SK-N-SH (cell line): Measurements from ENCODE around the gene LRTM2. TPM values are rescaled to one million over a fixed set of nuclear protein-coding genes. Genes with fewer than 3 reads are reported as not detected.

Experiments used
- CTCF ChIA-PET: fragments of 300-600, 350-600 bp; formaldehyde crosslinking; extraction: SDS; loops from one replicate; lab custom pipeline; 2021; lab: Yijun Ruan, JAX
- POLR2A ChIA-PET: fragments of 350-600 bp; sonication (Branson Sonifier 250); formaldehyde crosslinking; extraction: SDS; loops from one replicate; lab custom pipeline; 2020; ENCODE audit warnings: antibody characterized with exemption, inconsistent platforms; lab: Yijun Ruan, JAX
- DNase-seq: peaks from one replicate; pipeline ENCODE4 v3.0.0; 2012
- H2AFZ ChIP-seq: fragments of 200-600 bp; sonication (generic); 2 replicates; pipeline ENCODE4 v1.8.1; 2016; ENCODE audit warnings: antibody characterized with exemption, mild to moderate bottlenecking, low read depth
- H3F3A ChIP-seq: fragments of 200-600 bp; sonication (generic); replicated peaks from 2 replicates; pipeline ENCODE3; 2016; ENCODE audit warnings: antibody characterized with exemption, mild to moderate bottlenecking; ENCODE audit not compliant: insufficient read depth
- H3K27ac ChIP-seq, 2 experiments: fragments of 200-500 bp in 1 of 2; fragments of 200-600 bp in 1 of 2; sonication (Bioruptor generic) in 1 of 2; sonication (generic), shearing (Covaris generic) in 1 of 2; 2 replicates each; pipeline versions ENCODE4 v1.5.1 to v1.6.1; 2014 to 2016; ENCODE audit warnings: low read depth in 2 of 2, inconsistent platforms in 1 of 2, low read length in 1 of 2, mild to moderate bottlenecking in 1 of 2, mixed read lengths in 1 of 2
- H3K27me3 ChIP-seq: fragments of 200-600 bp; sonication (generic), shearing (Covaris generic); 2 replicates; pipeline ENCODE4 v1.6.1; 2016; ENCODE audit warnings: mixed run types; ENCODE audit not compliant: insufficient read depth
- H3K36me3 ChIP-seq, 2 experiments: fragments of 200-500 bp in 1 of 2; fragments of 200-600 bp in 1 of 2; sonication (Bioruptor generic) in 1 of 2; sonication (generic) in 1 of 2; replicated peaks in 1 of 2; 2 replicates each; pipeline versions ENCODE3 to v1.5.1; 2014 to 2016; ENCODE audit warnings: low read length in 1 of 2, mild to moderate bottlenecking in 1 of 2; ENCODE audit not compliant: insufficient read depth in 2 of 2, control insufficient read depth in 1 of 2
- H3K4me1 ChIP-seq, 2 experiments: fragments of 200-500 bp in 1 of 2; fragments of 200-600 bp in 1 of 2; sonication (Bioruptor generic) in 1 of 2; sonication (generic), shearing (Covaris generic) in 1 of 2; 2 replicates each; pipeline versions ENCODE4 v1.5.1 to v1.6.1; 2014 to 2016; ENCODE audit warnings: low read depth in 1 of 2, low read length in 1 of 2, mixed run types in 1 of 2; ENCODE audit not compliant: insufficient read depth in 2 of 2, control insufficient read depth in 1 of 2
- H3K4me2 ChIP-seq: fragments of 200-600 bp; sonication (generic), shearing (Covaris generic); 2 replicates; pipeline ENCODE4 v1.6.1; 2017; ENCODE audit warnings: mixed run types
- H3K4me3 ChIP-seq, 2 experiments: fragments of 200-500 bp in 1 of 2; fragments of 200-600 bp in 1 of 2; sonication (Bioruptor generic) in 1 of 2; sonication (generic), shearing (Covaris generic) in 1 of 2; 2 replicates each; pipeline versions ENCODE4 v1.5.1 to v1.8.1; 2014 to 2016; ENCODE audit warnings: low read depth in 2 of 2, inconsistent platforms in 1 of 2, low read length in 1 of 2, mild to moderate bottlenecking in 1 of 2, mixed read lengths in 1 of 2, moderate library complexity in 1 of 2
- H3K79me2 ChIP-seq: fragments of 200-600 bp; sonication (generic); 2 replicates; pipeline ENCODE4 v1.8.1; 2017; ENCODE audit warnings: mild to moderate bottlenecking; ENCODE audit not compliant: insufficient read depth
- H3K9ac ChIP-seq: fragments of 200-600 bp; sonication (generic); 2 replicates; pipeline ENCODE4 v1.6.1; 2017; ENCODE audit warnings: mixed run types
- H3K9me2 ChIP-seq: fragments of 200-600 bp; sonication (generic); 2 replicates; pipeline ENCODE4 v1.6.1; 2017; ENCODE audit warnings: mixed run types
- H3K9me3 ChIP-seq: fragments of 200-600 bp; sonication (generic); 2 replicates; pipeline ENCODE4 v1.6.1; 2017; ENCODE audit warnings: mixed run types, mild to moderate bottlenecking, moderate library complexity
- H4K20me1 ChIP-seq: fragments of 200-600 bp; sonication (generic); 2 replicates; pipeline ENCODE4 v1.6.1; 2017; ENCODE audit warnings: mild to moderate bottlenecking, mixed run types; ENCODE audit not compliant: insufficient read depth
- EZH2phosphoT487 ChIP-seq: fragments of 200-600 bp; sonication (generic); IDR thresholded peaks from 2 replicates; pipeline ENCODE4 v1.6.1; 2017; ENCODE audit warnings: low read depth, mixed run types, mild to moderate bottlenecking, antibody characterized with exemption, moderate library complexity, borderline replicate concordance
- GABPA ChIP-seq: IDR thresholded peaks from 2 replicates; pipeline ENCODE4 v1.4.0; 2012; ENCODE audit warnings: low read depth, mild to moderate bottlenecking
- MXI1 ChIP-seq: IDR thresholded peaks from 2 replicates; pipeline ENCODE4 v1.6.1; 2012; ENCODE audit warnings: mild to moderate bottlenecking, low read depth, low read length, improper control_type of control experiment
- POLR2AphosphoS5 ChIP-seq: IDR thresholded peaks from 2 replicates; pipeline ENCODE4 v1.6.1; 2012; ENCODE audit warnings: low read depth, low read length
- SMC3 ChIP-seq: IDR thresholded peaks from 2 replicates; pipeline ENCODE4 v1.6.1; 2012; ENCODE audit warnings: low read depth, low read length, improper control_type of control experiment
- USF1 ChIP-seq: IDR thresholded peaks from 2 replicates; pipeline ENCODE4 v1.4.0; 2012; ENCODE audit warnings: low read depth, borderline replicate concordance
- USF2 ChIP-seq: fragments of 150-350 bp; IDR thresholded peaks from 2 replicates; pipeline ENCODE4 v1.6.1; 2017; ENCODE audit warnings: antibody characterized with exemption, low read length, low read depth, borderline replicate concordance
- ZBTB33 ChIP-seq: IDR thresholded peaks from 2 replicates; pipeline ENCODE4 v1.4.0; 2012; ENCODE audit warnings: low read depth, borderline replicate concordance
- WGBS: methylation state at CpG from one replicate; pipeline ENCODE4 v1.1.6; 2017; ENCODE audit warnings: low lambda C conversion rate; 5-methylcytosine and 5-hydroxymethylcytosine counted together
- polyA plus RNA-seq, 3 experiments: library from polyadenylated mRNA; depleted of rRNA; stranded (reverse); fragments of >200 nt; gene quantifications; 2 replicates each; pipeline ENCODE4 v1.2.3, GENCODE V29; 2012
- TF ChIP-seq, protein P1 (sequence below): IDR thresholded peaks from 2 replicates; pipeline ENCODE4; 2012
- TF ChIP-seq, protein P2 (sequence below): IDR thresholded peaks from 2 replicates; pipeline ENCODE4 v1.6.1; 2012; ENCODE audit warnings: mild to moderate bottlenecking, low read depth, low read length, moderate library complexity

Gene LRTM2
- polyA plus RNA-seq, 1 of the 3 experiments (the other 2 are of a cell fraction) = not detected

- no peak overlapping the region for H3K4me2 ChIP-seq
- H3F3A ChIP-seq = no peaks in the 10 kb centered on the region
- no peaks in the 10 kb centered on the region for H3K79me2 ChIP-seq
- H3K9ac ChIP-seq = no peak overlapping the region
- no peak overlapping the region for H3K27ac ChIP-seq
- no peaks in the 10 kb centered on the region for H4K20me1 ChIP-seq
- WGBS = 77% methylated on average over 13 of the region's 13 CpGs
- no peaks in the 10 kb centered on the region for H3K36me3 ChIP-seq
- no peak overlapping the region for H3K4me3 ChIP-seq
- H3K4me1 ChIP-seq = peaks cover 9 to 64% of the 10 kb centered on the region in 2 experiments; a peak in 2 of 4 replicates
- no peak overlapping the region for H2AFZ ChIP-seq
- H3K9me3 ChIP-seq = no peaks in the 10 kb centered on the region
- ChIA-PET CTCF (no interaction called here), POLR2A (no interaction called here)
- H3K27me3 ChIP-seq = peaks cover 13% of the 10 kb centered on the region
- H3K9me2 ChIP-seq = no peaks in the 10 kb centered on the region
- DNase-seq = no peak
- TF ChIP-seq SMC3 = no peak
Observed at GRCh38 chr12:1841586-1842182, 21.3 kb downstream of the LRTM2 start.

DNA sequence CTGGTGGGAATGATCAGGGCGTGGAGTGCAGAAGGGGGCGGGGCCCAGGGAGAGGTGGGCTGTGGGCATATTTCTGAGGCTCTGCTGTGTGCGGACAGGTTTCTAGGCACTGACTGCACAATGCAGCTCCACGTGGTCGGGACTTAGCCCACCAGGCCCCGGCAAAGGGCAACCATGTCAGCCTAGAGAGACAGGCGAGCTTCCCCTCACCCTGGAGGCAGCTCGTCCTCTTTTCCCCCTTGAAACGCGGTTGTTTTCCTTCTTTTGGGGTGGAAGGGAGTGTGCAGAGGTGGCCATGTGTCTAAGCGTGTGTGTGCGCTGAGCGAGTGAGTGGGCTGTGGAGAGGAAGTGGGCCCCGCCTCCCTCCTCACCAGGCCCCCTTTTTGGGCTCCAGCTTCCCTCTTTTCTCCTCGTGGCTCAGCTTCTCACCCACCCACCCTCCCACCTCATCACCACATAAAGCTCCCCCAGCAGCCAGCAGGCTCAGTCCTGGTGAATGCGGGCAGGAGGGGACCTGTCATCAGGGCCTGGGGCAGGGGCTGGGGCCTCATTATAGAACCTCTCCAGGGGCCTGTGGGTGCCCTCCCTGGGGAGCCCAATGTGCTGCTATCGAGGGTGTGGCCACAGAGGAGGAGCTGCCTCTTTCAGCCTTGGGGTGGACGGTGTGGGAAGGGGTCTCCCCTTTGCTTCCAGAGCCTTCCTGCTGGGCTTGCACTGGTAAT lies 22.0 kb downstream of the LRTM2 start:
- H2AFZ ChIP-seq = no peak overlapping the region
- no peaks in the 10 kb centered on the region for H4K20me1 ChIP-seq
- no peak overlapping the region for H3K4me3 ChIP-seq
- no peaks in the 10 kb centered on the region for H3K9me2 ChIP-seq
- H3F3A ChIP-seq = no peaks in the 10 kb centered on the region
- WGBS = 66% methylated on average over 18 of the region's 18 CpGs
- no peak overlapping the region for H3K27ac ChIP-seq
- H3K4me2 ChIP-seq = no peak overlapping the region
- no peaks in the 10 kb centered on the region for H3K9me3 ChIP-seq
- H3K79me2 ChIP-seq = no peaks in the 10 kb centered on the region
- TF ChIP-seq ZBTB33 (no peak), USF1 (no peak), GABPA (no peak), POLR2AphosphoS5 (no peak), MXI1 (no peak), USF2 (no peak), EZH2phosphoT487 (no peak)
- TF ChIP-seq, protein P1, sequence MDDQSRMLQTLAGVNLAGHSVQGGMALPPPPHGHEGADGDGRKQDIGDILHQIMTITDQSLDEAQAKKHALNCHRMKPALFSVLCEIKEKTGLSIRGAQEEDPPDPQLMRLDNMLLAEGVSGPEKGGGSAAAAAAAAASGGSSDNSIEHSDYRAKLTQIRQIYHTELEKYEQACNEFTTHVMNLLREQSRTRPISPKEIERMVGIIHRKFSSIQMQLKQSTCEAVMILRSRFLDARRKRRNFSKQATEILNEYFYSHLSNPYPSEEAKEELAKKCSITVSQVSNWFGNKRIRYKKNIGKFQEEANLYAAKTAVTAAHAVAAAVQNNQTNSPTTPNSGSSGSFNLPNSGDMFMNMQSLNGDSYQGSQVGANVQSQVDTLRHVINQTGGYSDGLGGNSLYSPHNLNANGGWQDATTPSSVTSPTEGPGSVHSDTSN = no peak
- TF ChIP-seq, protein P2, sequence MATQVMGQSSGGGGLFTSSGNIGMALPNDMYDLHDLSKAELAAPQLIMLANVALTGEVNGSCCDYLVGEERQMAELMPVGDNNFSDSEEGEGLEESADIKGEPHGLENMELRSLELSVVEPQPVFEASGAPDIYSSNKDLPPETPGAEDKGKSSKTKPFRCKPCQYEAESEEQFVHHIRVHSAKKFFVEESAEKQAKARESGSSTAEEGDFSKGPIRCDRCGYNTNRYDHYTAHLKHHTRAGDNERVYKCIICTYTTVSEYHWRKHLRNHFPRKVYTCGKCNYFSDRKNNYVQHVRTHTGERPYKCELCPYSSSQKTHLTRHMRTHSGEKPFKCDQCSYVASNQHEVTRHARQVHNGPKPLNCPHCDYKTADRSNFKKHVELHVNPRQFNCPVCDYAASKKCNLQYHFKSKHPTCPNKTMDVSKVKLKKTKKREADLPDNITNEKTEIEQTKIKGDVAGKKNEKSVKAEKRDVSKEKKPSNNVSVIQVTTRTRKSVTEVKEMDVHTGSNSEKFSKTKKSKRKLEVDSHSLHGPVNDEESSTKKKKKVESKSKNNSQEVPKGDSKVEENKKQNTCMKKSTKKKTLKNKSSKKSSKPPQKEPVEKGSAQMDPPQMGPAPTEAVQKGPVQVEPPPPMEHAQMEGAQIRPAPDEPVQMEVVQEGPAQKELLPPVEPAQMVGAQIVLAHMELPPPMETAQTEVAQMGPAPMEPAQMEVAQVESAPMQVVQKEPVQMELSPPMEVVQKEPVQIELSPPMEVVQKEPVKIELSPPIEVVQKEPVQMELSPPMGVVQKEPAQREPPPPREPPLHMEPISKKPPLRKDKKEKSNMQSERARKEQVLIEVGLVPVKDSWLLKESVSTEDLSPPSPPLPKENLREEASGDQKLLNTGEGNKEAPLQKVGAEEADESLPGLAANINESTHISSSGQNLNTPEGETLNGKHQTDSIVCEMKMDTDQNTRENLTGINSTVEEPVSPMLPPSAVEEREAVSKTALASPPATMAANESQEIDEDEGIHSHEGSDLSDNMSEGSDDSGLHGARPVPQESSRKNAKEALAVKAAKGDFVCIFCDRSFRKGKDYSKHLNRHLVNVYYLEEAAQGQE = no peak
- POLR2A ChIA-PET = no interaction called here
- peaks cover 9 to 57% of the 10 kb centered on the region in 2 experiments; a peak in 2 of 4 replicates for H3K4me1 ChIP-seq
- CTCF ChIA-PET = no interaction called here
- H3K9ac ChIP-seq = no peak overlapping the region
- no peak for DNase-seq
- no peaks in the 10 kb centered on the region for H3K36me3 ChIP-seq
- H3K27me3 ChIP-seq = peaks cover 16% of the 10 kb centered on the region
